Keratinocyte (primary cell): ENCODE data around the gene LMCD1. TPM values are rescaled to one million over a fixed set of nuclear protein-coding genes. Genes with fewer than 3 reads are reported as not detected.

Source experiments
- DNase-seq: peaks from one replicate; pipeline ENCODE4 v3.0.0-alpha.2; 2011; ENCODE audit warnings: low read depth, missing footprints, low spot score
- FAIRE-seq: peaks from 2 replicates; lab custom pipeline; 2011; peaks lifted over from hg19 to GRCh38; lab: Jason Lieb, UNC
- H2AFZ ChIP-seq: 2 replicates; pipeline ENCODE4 v1.6.0; 2012; ENCODE audit warnings: low read length, control low read depth, inconsistent platforms; ENCODE audit not compliant: control insufficient read depth
- H3K27ac ChIP-seq: 2 replicates; pipeline ENCODE4 v1.5.1; 2011; ENCODE audit warnings: low read length; ENCODE audit not compliant: control insufficient read depth, insufficient read depth
- H3K27me3 ChIP-seq: 3 replicates; pipeline ENCODE4 v1.6.0; 2011; ENCODE audit warnings: low read length; ENCODE audit not compliant: control insufficient read depth, insufficient read depth; ENCODE audit errors: extremely low read depth
- H3K36me3 ChIP-seq, 2 experiments: 2 replicates in 1 of 2; 3 replicates in 1 of 2; pipeline ENCODE4 v1.5.1; 2011; ENCODE audit warnings: low read length in 2 of 2, mild to moderate bottlenecking in 1 of 2; ENCODE audit not compliant: control insufficient read depth in 2 of 2, insufficient read depth in 2 of 2; ENCODE audit errors: extremely low read depth in 1 of 2
- H3K4me1 ChIP-seq: 3 replicates; pipeline ENCODE4 v1.5.1; 2011; ENCODE audit warnings: low read length; ENCODE audit not compliant: control insufficient read depth, insufficient read depth; ENCODE audit errors: extremely low read depth
- H3K4me2 ChIP-seq: 3 replicates; pipeline ENCODE4 v1.6.0; 2011; ENCODE audit warnings: low read depth, low read length; ENCODE audit not compliant: control insufficient read depth, insufficient read depth; ENCODE audit errors: extremely low read depth
- H3K4me3 ChIP-seq, 3 experiments: fragments of 200-600 bp in 1 of 3; sonication (generic) in 1 of 3; 2 replicates in 2 of 3; 3 replicates in 1 of 3; pipeline ENCODE4 v1.5.1; 2011 to 2016; ENCODE audit warnings: low read length in 3 of 3, mild to moderate bottlenecking in 3 of 3, control low read depth in 2 of 3, inconsistent platforms in 1 of 3, low read depth in 1 of 3, mixed read lengths in 1 of 3, mixed run types in 1 of 3, moderate library complexity in 1 of 3; ENCODE audit not compliant: control insufficient read depth in 2 of 3, insufficient read depth in 2 of 3; ENCODE audit errors: extremely low read depth in 1 of 3
- H3K79me2 ChIP-seq: 2 replicates; pipeline ENCODE4 v1.6.0; 2012; ENCODE audit warnings: low read length; ENCODE audit not compliant: control insufficient read depth, insufficient read depth
- H3K9ac ChIP-seq: 3 replicates; pipeline ENCODE4 v1.6.0; 2011; ENCODE audit warnings: low read length; ENCODE audit not compliant: control insufficient read depth, insufficient read depth; ENCODE audit errors: extremely low read depth
- H3K9me1 ChIP-seq: 3 replicates; pipeline ENCODE4 v1.6.0; 2011; ENCODE audit warnings: low read length; ENCODE audit not compliant: control insufficient read depth, insufficient read depth; ENCODE audit errors: extremely low read depth
- H3K9me3 ChIP-seq: 2 replicates; pipeline ENCODE4 v1.5.1; 2012; ENCODE audit warnings: low read depth, low read length; ENCODE audit not compliant: control insufficient read depth
- H4K20me1 ChIP-seq: 3 replicates; pipeline ENCODE4 v1.6.0; 2011; ENCODE audit warnings: low read length; ENCODE audit not compliant: control insufficient read depth, insufficient read depth; ENCODE audit errors: extremely low read depth
- EZH2 ChIP-seq: IDR thresholded peaks from one replicate; pipeline ENCODE4 v1.6.1; 2012; ENCODE audit warnings: inconsistent platforms, mild to moderate bottlenecking, low read length, moderate library complexity
- dilution Hi-C: fragments of 300-500 bp; cut with MboI; formaldehyde crosslinking; loops from one replicate; pipeline ENCODE4 v1.7.0; 2020; ENCODE audit warnings: low sequenced_read_pairs; ENCODE audit not compliant: extremely low pct_ligation_motif_present
- polyA plus RNA-seq, 5 experiments: library from polyadenylated mRNA; depleted of rRNA in 3 of 5; stranded (reverse) in 3 of 5; stranded (forward) in 1 of 5; unstranded in 1 of 5; fragments of >200 nt; gene quantifications; 1 replicate in 1 of 5; 2 replicates in 3 of 5; 3 replicates in 1 of 5; pipeline versions ENCODE4 v1.2.1 to v1.2.3, GENCODE V29; 2011 to 2012; ENCODE audit warnings: missing spikeins in 2 of 5, low read depth in 1 of 5, low replicate concordance in 1 of 5
- TF ChIP-seq, protein P1 (sequence below), 3 experiments: IDR thresholded peaks in 1 of 3; conservative IDR thresholded peaks in 1 of 3; optimal IDR thresholded peaks in 1 of 3; 2 replicates in 2 of 3; 3 replicates in 1 of 3; pipeline versions ENCODE3 to v1.5.1; 2011; ENCODE audit warnings: low read length in 3 of 3, mild to moderate bottlenecking in 3 of 3, moderate library complexity in 2 of 3, control low read depth in 1 of 3, inconsistent platforms in 1 of 3; ENCODE audit not compliant: insufficient read depth in 2 of 3; ENCODE audit errors: extremely low read depth in 1 of 3

Gene LMCD1
- polyA plus RNA-seq, 1 donor (not counting 4 experiments of a cell fraction or from before 2014, with no cell fraction given), result 3.7 TPM

DNA sequence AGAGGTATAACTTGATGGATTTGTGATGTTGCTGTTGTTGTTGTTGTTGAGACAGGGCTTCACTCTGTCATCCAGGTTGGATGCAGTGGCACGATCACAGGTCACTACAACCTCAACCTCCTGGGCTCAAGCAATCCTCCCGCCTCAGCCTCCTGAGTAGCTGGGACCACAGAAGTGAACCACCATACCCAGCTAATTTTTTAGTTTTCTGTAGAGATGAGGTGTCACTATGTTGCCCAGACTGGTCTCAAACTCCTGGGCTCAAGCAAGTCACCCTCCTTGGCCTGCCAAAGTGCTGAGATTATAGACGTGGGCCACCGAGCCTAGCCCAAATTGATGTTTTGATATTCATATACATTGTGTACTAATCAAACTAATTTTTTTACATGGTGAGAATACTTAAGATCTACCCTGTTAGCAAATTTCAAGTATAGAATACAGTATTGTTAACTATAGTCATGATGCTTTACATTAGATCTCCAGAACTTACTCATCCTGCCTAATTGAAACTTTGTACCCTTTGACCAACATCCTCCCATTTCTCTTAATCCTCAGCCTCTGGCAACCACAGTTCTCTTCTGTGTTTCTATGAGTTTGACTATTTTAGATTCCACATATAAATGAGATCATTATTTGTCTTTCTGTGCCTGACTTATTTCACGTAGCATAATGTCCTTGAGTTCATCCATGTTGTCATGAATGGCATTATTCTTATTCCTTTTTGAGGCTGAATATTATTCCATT lies 23.2 kb downstream of the LMCD1 start:
- H4K20me1 ChIP-seq, result no peaks in the 10 kb centered on the region
- H3K4me1 ChIP-seq, result peaks cover 9% of the 10 kb centered on the region
- H2AFZ ChIP-seq, result no peak overlapping the region
- no peak overlapping the region for H3K4me3 ChIP-seq
- H3K27ac ChIP-seq, result no peak overlapping the region
- H3K79me2 ChIP-seq, result no peaks in the 10 kb centered on the region
- no peaks in the 10 kb centered on the region for H3K36me3 ChIP-seq
- no peaks in the 10 kb centered on the region for H3K9me1 ChIP-seq
- H3K9me3 ChIP-seq, result no peaks in the 10 kb centered on the region
- no peak for TF ChIP-seq EZH2
- TF ChIP-seq, protein P1, sequence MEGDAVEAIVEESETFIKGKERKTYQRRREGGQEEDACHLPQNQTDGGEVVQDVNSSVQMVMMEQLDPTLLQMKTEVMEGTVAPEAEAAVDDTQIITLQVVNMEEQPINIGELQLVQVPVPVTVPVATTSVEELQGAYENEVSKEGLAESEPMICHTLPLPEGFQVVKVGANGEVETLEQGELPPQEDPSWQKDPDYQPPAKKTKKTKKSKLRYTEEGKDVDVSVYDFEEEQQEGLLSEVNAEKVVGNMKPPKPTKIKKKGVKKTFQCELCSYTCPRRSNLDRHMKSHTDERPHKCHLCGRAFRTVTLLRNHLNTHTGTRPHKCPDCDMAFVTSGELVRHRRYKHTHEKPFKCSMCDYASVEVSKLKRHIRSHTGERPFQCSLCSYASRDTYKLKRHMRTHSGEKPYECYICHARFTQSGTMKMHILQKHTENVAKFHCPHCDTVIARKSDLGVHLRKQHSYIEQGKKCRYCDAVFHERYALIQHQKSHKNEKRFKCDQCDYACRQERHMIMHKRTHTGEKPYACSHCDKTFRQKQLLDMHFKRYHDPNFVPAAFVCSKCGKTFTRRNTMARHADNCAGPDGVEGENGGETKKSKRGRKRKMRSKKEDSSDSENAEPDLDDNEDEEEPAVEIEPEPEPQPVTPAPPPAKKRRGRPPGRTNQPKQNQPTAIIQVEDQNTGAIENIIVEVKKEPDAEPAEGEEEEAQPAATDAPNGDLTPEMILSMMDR (optimal IDR thresholded peaks at IDR 0.05 in 1 of 3, IDR thresholded peaks at IDR 0.05 in 1 of 3, conservative IDR thresholded peaks at IDR 0.05 in 1 of 3; ENCODE audit: extremely low read depth in 1 of 3, insufficient read depth in 2 of 3, low read length in 3 of 3), result no peak
- dilution Hi-C loops, result no loop called here
- no peak overlapping the region for H3K4me2 ChIP-seq
- no peak overlapping the region for H3K9ac ChIP-seq
- peak; percentile 36 for FAIRE-seq
- DNase-seq, result no peak
- H3K27me3 ChIP-seq, result no peaks in the 10 kb centered on the region

DNA sequence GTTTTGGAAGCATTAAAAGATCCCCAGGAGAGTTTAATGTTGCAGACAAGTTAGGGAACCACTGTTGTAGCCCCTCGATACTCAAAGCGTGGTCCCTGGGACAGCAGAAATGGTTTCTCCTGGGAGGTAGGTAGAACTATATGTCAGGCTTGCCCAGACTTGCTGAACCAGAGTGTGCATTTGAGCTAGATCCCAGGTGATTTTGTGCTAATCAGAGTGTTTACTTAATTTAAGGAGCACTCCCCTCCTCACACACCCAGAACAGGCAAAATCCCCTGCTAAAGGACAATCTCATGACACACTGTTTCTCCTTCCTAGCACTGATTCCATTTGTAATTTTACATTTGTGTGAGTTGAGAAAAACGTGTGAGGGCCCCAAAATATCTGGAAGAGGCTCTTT lies 24.3 kb downstream of the LMCD1 start:
- no peak overlapping the region for H3K4me2 ChIP-seq
- dilution Hi-C loops, result no loop called here

More for the DNA sequence above, 24.3 kb downstream of the LMCD1 start:
- Histone ChIP-seq H3K27ac (no peak overlapping the region), H4K20me1 (no peaks in the 10 kb centered on the region), H3K4me1 (peaks cover 12% of the 10 kb centered on the region), H3K9me3 (no peaks in the 10 kb centered on the region), H3K4me3 (no peak overlapping the region), H3K79me2 (no peaks in the 10 kb centered on the region), H3K9ac (no peak overlapping the region), H2AFZ (peak overlapping the region; percentile 39), H3K27me3 (no peaks in the 10 kb centered on the region), H3K9me1 (no peaks in the 10 kb centered on the region), H3K36me3 (no peaks in the 10 kb centered on the region)
- FAIRE-seq, result peak; percentile 29
- DNase-seq, result no peak
- TF ChIP-seq EZH2, result no peak
- TF ChIP-seq, protein P1 (optimal IDR thresholded peaks at IDR 0.05 in 1 of 3, IDR thresholded peaks at IDR 0.05 in 1 of 3, conservative IDR thresholded peaks at IDR 0.05 in 1 of 3; ENCODE audit: extremely low read depth in 1 of 3, insufficient read depth in 2 of 3, low read length in 3 of 3), result no peak
